Epithelial cell of prostate (primary cell): ENCODE results near the gene DAZAP1.
A peak's percentile ranks its signal among the peaks of the same experiment; 100 is the strongest.
"Not testable (repeated sequence)": the region's sequence is repeated elsewhere in the genome, so short reads cannot be mapped to it uniquely, and the experiment has no call there.

Experiments
- DNase-seq: peaks from one replicate; pipeline ENCODE4 v3.0.0-alpha.2; 2011; ENCODE audit warnings: low read depth, low spot score
- H3K27ac ChIP-seq: fragments of 450-650 bp; 2 replicates; pipeline ENCODE4 v1.5.1; 2017; ENCODE audit warnings: mild to moderate bottlenecking

DAZAP1 gene

GRCh38 chr19:1438035-1438932, 30.9 kb downstream of the DAZAP1 start, which contains the start of gene RPS15:
RPS15 (plus strand) TSS chr19:1438396; CDS start chr19:1438426, 30 bp downstream.
- peak; percentile 73 for DNase-seq
- peak within 1 kb of the TSS; percentile 81 for H3K27ac ChIP-seq

GRCh38 chr19:1438933-1439354, 31.6 kb downstream of the DAZAP1 start:
- DNase-seq: no peak
- H3K27ac ChIP-seq: peak overlapping the region; percentile 81

GRCh38 chr19:1439525-1440417, 32.4 kb downstream of the DAZAP1 start:
- DNase-seq: not testable (repeated sequence)
- peak overlapping the region; percentile 81 for H3K27ac ChIP-seq

- DNase-seq: no peak
- no peak overlapping the region for H3K27ac ChIP-seq
Observed at GRCh38 chr19:1440418-1440801, 33.0 kb downstream of the DAZAP1 start.

- no peak overlapping the region for H3K27ac ChIP-seq
- DNase-seq: no peak
Observed at GRCh38 chr19:1441022-1441426, 33.6 kb downstream of the DAZAP1 start.

GRCh38 chr19:1441677-1442438, 34.5 kb downstream of the DAZAP1 start:
- no peak overlapping the region for H3K27ac ChIP-seq
- no peak for DNase-seq

GRCh38 chr19:1445185-1445931, 38.0 kb downstream of the DAZAP1 start:
- H3K27ac ChIP-seq: no peak overlapping the region
- DNase-seq: no peak

- DNase-seq: no peak
- no peak overlapping the region for H3K27ac ChIP-seq
Observed at GRCh38 chr19:1445932-1446712, 38.7 kb downstream of the DAZAP1 start.

GRCh38 chr19:1446713-1447481, 39.5 kb downstream of the DAZAP1 start:
- H3K27ac ChIP-seq: no peak overlapping the region
- no peak for DNase-seq

GRCh38 chr19:1447504-1447903, 40.1 kb downstream of the DAZAP1 start:
- no peak for DNase-seq

GRCh38 chr19:1447944-1448343, 40.6 kb downstream of the DAZAP1 start:
- no peak for DNase-seq
- H3K27ac ChIP-seq: no peak overlapping the region

More at GRCh38 chr19:1447504-1447903, 40.1 kb downstream of the DAZAP1 start:
- H3K27ac ChIP-seq: no peak overlapping the region

GRCh38 chr19:1449467-1450442, 42.4 kb downstream of the DAZAP1 start, which contains the start of gene APC2:
APC2 (plus strand) TSS chr19:1450121; CDS start chr19:1453002, 2,881 bp downstream.
- no peak for DNase-seq
- H3K27ac ChIP-seq: no peak within 1 kb of the TSS

GRCh38 chr19:1450735-1451731, 43.6 kb downstream of the DAZAP1 start:
- no peak for DNase-seq
- H3K27ac ChIP-seq: no peak overlapping the region

GRCh38 chr19:1451916-1452801, 44.8 kb downstream of the DAZAP1 start:
- no peak overlapping the region for H3K27ac ChIP-seq
- DNase-seq: no peak
